ENCODE data around the gene HERC4. TPM values are rescaled to one million over a fixed set of nuclear protein-coding genes. Genes with fewer than 3 reads are reported as not detected.

The HERC4 gene
- total RNA-seq (2014; rRNA removed; shearing (Covaris generic)) (34.2 and 36.1 TPM in 2 replicates), total RNA-seq (2022) (72.6 and 77.4 TPM in 2 replicates), Bru-seq, nascent RNA (percentile 79 among the genes with signal in this experiment), BruChase-seq, experiment 1, labeled RNA remaining after a 6-hour chase (percentile 91 among the genes with signal in this experiment), BruChase-seq, experiment 2, labeled RNA remaining after a 2-hour chase (percentile 90 among the genes with signal in this experiment)
- long read RNA-seq, full-length matches to known transcripts: 21 of 46 reads
- long read RNA-seq, partial matches to known transcripts: 10 of 46 reads
- long read RNA-seq, other reads (novel, unspliced or antisense): 15 of 46 reads

DNA sequence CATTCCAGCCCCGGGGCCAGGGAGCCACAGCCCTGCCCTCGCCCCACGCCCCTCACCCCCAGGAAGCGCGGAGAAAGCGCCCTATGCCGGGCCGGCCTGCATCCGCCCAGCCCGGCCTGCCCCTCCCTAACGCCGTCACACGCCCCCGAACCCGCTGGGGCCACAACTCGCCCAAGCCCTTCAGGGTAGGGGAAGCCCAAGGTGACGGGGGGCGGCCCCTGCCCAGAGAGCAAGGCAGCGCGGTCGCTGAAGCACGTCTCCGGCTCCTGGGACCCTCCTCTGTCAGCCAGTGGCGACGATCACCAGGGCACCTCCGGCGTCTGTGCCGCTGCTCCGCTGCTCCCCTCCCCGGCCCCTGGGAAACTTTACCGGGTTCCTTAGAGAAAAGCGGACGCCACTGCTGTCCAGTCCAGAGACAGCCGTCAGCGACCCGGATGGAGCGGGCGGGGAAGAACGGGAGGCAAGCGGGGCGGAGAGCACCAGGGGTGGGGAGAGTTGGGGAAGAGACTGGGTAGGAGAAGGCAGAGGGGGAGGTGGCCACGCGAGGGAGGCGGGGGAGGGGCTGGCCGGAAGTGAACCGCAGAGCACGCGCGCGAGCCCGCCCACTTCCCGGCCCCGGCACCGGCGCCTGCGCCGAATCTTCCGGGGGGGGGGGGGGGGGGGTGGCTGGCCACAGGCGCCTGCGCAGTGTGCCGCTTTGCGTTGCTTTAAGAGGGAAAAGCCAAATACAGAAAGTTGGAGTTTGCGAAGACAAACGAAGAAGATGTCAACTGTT lies at the start of gene HERC4:
TSS of gene HERC4 (minus strand) at position 509 of the 775 bp plus-strand sequence. CDS start 2,175 bp downstream, outside the sequence.
- POLR2A ChIA-PET: interaction anchor here (0.6 to 1.3 kb wide), 6 partner anchors 10 to 935 kb away, joined by 3 to 5 read pairs (median 3); partner anchors contain the start of genes HNRNPH3 and SIRT1
- intact Hi-C loops (cut with micrococcal nuclease; ENCODE audit: unreplicated experiment): loop anchor here (1.0 to 10.0 kb wide), 6 partner anchors 191 to 452 kb away; partner anchors contain the start of genes SIRT1 and SLC25A16
- CTCF ChIA-PET (ENCODE audit: unreplicated experiment): no interaction called here
- no peaks in the 10 kb centered on the region for H3K9me3 ChIP-seq (ENCODE audit: low read length)
- H3K36me3 ChIP-seq (ENCODE audit: insufficient read depth, low read length): peaks cover 30% of the 10 kb centered on the region
- H4K20me1 ChIP-seq (ENCODE audit: insufficient read depth, low read length): peaks cover 14% of the 10 kb centered on the region; the same call in 1 of the 2 replicates
- no peaks in the 10 kb centered on the region for H3K9me2 ChIP-seq (ENCODE audit: insufficient read depth, low read length)
- peak within 1 kb of the TSS; percentile 90 for H3K4me2 ChIP-seq (ENCODE audit: low read length)
- H2AFZ ChIP-seq (ENCODE audit: low read length): peak within 1 kb of the TSS; percentile 99
- peaks cover 15% of the 10 kb centered on the region for H3K4me1 ChIP-seq (ENCODE audit: insufficient read depth, low read length, poor library complexity, severe bottlenecking)
- peaks cover 44% of the 10 kb centered on the region for H3K79me2 ChIP-seq (ENCODE audit: insufficient read depth, low read depth, low read length)
- no TSS peak for BruUV-seq (replicated peaks)
- TF ChIP-seq EZH2phosphoT487 (IDR thresholded peaks at IDR 0.05; ENCODE audit: borderline replicate concordance, low read depth, low read length): no peak
- TF ChIP-seq, protein P1, sequence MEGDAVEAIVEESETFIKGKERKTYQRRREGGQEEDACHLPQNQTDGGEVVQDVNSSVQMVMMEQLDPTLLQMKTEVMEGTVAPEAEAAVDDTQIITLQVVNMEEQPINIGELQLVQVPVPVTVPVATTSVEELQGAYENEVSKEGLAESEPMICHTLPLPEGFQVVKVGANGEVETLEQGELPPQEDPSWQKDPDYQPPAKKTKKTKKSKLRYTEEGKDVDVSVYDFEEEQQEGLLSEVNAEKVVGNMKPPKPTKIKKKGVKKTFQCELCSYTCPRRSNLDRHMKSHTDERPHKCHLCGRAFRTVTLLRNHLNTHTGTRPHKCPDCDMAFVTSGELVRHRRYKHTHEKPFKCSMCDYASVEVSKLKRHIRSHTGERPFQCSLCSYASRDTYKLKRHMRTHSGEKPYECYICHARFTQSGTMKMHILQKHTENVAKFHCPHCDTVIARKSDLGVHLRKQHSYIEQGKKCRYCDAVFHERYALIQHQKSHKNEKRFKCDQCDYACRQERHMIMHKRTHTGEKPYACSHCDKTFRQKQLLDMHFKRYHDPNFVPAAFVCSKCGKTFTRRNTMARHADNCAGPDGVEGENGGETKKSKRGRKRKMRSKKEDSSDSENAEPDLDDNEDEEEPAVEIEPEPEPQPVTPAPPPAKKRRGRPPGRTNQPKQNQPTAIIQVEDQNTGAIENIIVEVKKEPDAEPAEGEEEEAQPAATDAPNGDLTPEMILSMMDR (conservative IDR thresholded peaks at IDR 0.05; ENCODE audit: low read length): no peak
- DNase-seq (ENCODE audit: low spot score): peak; percentile 91
- peak within 1 kb of the TSS; percentile 85 for H3K4me3 ChIP-seq (ENCODE audit: low read depth, low read length, poor library complexity, severe bottlenecking)
- peak within 1 kb of the TSS; percentile 83 for H3K27ac ChIP-seq (ENCODE audit: low read depth, low read length, poor library complexity, severe bottlenecking)

GRCh38 chr10:68124718-68125117 lies 49.6 kb upstream of the HERC4 start:
- Histone ChIP-seq H3K9me3 (ENCODE audit: low read length) (no peaks in the 10 kb centered on the region; the same call in 1 of the 2 replicates), H3K4me2 (ENCODE audit: low read length) (no peak overlapping the region), H3K9me2 (ENCODE audit: insufficient read depth, low read length) (no peaks in the 10 kb centered on the region), H3K79me2 (ENCODE audit: insufficient read depth, low read depth, low read length) (no peaks in the 10 kb centered on the region), H3K4me3 (ENCODE audit: low read depth, low read length, poor library complexity, severe bottlenecking) (no peak overlapping the region), H3K4me1 (ENCODE audit: insufficient read depth, low read length, poor library complexity, severe bottlenecking) (no peaks in the 10 kb centered on the region), H4K20me1 (ENCODE audit: insufficient read depth, low read length) (no peaks in the 10 kb centered on the region), H2AFZ (ENCODE audit: low read length) (no peak overlapping the region), H3K36me3 (ENCODE audit: insufficient read depth, low read length) (no peaks in the 10 kb centered on the region), H3K27ac (ENCODE audit: low read depth, low read length, poor library complexity, severe bottlenecking) (no peak overlapping the region)
- DNase-seq (ENCODE audit: low spot score): no peak
- BruUV-seq (replicated peaks): no TSS peak
- intact Hi-C loops (cut with micrococcal nuclease; ENCODE audit: unreplicated experiment): no loop called here
- POLR2A ChIA-PET: interaction anchor here (0.8 kb wide), 1 partner anchor 11 kb away, joined by 3 read pairs; no protein-coding TSS in a partner anchor
- TF ChIP-seq, protein P1 (conservative IDR thresholded peaks at IDR 0.05; ENCODE audit: low read length): no peak
- no peak for TF ChIP-seq EZH2phosphoT487 (IDR thresholded peaks at IDR 0.05; ENCODE audit: borderline replicate concordance, low read depth, low read length)
- CTCF ChIA-PET (ENCODE audit: unreplicated experiment): no interaction called here
